OCI-LY1 (cell line): Measurements from ENCODE around the gene TGFB1.

Source experiments
- EZH2 ChIP-seq: fragments of 200-600 bp; sonication (generic), shearing (Covaris generic); IDR thresholded peaks from 2 replicates; pipeline ENCODE4 v1.8.0; 2017; ENCODE audit warnings: borderline replicate concordance, mixed run types, mild to moderate bottlenecking, antibody characterized with exemption, low read length, moderate library complexity, mixed read lengths
- TF ChIP-seq, protein P1 (sequence below): fragments of 200-600 bp; sonication (generic), shearing (Covaris generic); IDR thresholded peaks from 2 replicates; pipeline ENCODE4 v1.5.1; 2017; ENCODE audit warnings: mild to moderate bottlenecking, antibody characterized with exemption, low read length, moderate library complexity, mixed read lengths

DNA sequence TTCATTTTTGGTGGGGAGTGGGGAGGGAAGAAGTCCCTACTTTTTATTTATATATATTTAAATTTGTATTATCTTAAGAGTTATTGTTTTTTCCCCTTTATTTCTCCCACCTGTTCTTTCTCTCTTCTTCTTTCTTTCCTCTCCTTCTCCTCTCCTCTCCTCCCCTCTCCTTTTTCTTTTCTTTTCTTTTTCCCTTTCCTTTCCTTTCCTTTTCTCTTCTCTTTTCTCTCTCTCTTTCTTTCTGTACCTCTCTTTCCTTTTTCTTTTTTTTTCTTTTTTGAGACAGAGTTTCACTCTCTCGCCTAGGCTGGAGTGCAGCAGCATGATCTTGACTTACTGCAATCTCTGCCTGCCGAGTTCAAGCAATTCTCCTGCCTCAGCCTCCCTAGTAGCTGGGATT is 45.8 kb upstream of the TGFB1 start:
- TF ChIP-seq, protein P1, sequence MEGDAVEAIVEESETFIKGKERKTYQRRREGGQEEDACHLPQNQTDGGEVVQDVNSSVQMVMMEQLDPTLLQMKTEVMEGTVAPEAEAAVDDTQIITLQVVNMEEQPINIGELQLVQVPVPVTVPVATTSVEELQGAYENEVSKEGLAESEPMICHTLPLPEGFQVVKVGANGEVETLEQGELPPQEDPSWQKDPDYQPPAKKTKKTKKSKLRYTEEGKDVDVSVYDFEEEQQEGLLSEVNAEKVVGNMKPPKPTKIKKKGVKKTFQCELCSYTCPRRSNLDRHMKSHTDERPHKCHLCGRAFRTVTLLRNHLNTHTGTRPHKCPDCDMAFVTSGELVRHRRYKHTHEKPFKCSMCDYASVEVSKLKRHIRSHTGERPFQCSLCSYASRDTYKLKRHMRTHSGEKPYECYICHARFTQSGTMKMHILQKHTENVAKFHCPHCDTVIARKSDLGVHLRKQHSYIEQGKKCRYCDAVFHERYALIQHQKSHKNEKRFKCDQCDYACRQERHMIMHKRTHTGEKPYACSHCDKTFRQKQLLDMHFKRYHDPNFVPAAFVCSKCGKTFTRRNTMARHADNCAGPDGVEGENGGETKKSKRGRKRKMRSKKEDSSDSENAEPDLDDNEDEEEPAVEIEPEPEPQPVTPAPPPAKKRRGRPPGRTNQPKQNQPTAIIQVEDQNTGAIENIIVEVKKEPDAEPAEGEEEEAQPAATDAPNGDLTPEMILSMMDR: no peak
- no peak for TF ChIP-seq EZH2
